Mesenteric fat pad (tissue), 1 donor: ENCODE data around the gene TNFRSF1B. TPM values are rescaled to one million over a fixed set of nuclear protein-coding genes. Genes with fewer than 3 reads are reported as not detected.
"Not testable (repeated sequence)": the region's sequence is repeated elsewhere in the genome, so short reads cannot be mapped to it uniquely, and the experiment has no call there.

ENCODE experiments used
- DNase-seq: peaks from one replicate; pipeline ENCODE4 v3.0.0-alpha.2; 2020; ENCODE audit warnings: low spot score
- total RNA-seq: library from RNA; stranded (reverse); fragmentation: NEBNext Ultra II Directional; extraction: Animal tissue kit (Norgen Biotek cat#: 25700); gene quantifications from one replicate; pipeline ENCODE4 v1.2.1, GENCODE V29; 2021
- donor health status: DM: yes; HTN: yes; CAD: no.

TNFRSF1B gene
- total RNA-seq, 1 donor from 2014 or later = 95.6 TPM

DNA sequence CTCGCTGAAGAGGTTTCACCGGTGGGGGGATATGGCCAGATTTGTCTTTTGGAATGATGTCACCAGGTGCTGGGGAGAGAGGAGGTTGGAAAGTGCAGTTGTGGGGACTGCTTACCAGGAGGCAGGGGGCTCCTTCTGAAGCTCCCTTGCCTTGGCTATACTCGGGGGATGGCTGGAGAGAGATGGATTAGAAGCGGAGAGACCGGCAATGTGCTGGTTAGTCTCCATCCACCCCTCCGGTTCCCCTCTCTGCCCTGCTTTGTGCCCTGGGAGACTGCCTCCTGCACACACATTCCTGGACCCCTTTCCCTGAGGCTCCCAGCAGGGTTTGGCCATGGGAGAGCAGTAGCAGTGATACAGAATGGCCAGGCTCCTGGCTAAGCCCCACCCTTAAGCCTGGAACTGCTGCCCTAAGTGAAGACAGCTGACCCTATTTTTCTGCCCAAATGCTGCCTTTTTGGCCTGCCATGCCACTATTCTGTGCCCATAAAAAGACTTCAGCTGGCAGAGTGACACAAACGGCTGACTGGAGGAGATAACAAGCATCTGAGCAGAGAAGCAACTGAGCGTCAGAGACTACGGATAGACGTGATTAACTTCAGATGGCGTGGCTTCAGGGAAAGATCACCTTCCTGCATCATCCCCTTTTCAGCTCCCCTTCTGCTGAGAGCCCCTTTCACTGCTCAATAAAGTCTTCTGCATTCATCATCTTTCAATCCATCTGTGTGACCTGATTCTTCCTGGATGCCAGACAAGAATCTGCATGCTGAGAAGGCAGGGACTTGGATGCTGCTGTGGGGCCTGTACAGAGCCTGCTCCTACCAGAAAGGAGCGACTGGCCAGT, 48.5 kb downstream of the TNFRSF1B start:
- no peak for DNase-seq

DNA sequence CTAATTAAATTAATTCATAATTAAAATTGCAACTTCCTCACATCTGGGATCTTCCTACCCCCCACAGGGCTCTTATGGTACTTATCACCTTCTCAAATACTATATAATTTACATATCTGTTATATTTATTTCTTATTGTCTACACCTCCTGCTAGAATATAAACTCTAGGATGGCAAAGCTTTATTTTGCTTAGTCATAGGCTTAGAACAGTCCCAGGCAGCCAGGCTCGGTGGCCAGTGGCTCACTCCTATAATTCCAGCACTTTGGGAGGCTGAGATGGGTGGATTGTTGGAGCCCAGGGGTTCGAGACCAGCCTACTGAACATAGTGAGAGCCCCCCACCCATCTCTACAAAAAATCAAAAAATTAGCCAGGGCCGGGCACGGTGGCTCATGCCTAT, 53.0 kb downstream of the TNFRSF1B start:
- DNase-seq = no peak

DNA sequence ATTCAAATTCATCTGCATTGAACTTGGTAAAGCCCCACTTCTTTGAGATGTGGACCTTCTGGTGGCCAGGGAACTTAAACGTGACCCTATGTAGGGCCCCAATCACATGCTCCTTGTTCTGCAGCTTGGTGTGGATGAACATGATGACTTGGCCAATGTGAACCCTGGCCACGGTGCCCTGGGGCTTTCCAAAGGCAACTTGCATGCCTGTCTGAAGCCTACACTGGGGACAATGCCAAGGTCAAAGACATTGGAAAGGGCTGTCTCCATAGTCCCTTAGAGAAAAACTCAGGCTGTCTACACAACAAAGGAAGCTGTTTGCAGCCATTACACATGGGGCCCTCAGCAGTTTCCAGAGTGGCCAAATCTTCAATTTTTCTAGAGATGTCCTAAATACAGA, 54.1 kb downstream of the TNFRSF1B start:
- no peak for DNase-seq

DNA sequence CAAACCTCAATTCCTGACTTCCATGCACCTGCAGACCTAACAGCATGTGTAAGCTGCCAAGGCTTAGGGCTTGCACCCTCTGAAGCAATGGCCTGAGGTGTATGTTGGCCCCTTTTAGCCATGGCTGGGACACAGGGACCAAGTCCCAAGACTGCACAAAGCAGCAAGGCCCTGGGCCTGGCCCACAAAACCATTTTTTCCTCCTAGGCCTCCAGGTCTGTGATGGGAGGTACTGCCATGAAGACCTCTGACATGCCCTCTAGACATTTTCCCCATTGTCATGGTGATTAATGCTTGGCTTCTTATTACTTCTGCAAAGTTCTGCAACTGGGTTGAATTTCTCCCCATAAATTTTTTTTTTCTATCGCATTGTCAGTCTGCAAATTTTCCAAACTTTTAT, 55.9 kb downstream of the TNFRSF1B start:
- not testable (repeated sequence) for DNase-seq

DNA sequence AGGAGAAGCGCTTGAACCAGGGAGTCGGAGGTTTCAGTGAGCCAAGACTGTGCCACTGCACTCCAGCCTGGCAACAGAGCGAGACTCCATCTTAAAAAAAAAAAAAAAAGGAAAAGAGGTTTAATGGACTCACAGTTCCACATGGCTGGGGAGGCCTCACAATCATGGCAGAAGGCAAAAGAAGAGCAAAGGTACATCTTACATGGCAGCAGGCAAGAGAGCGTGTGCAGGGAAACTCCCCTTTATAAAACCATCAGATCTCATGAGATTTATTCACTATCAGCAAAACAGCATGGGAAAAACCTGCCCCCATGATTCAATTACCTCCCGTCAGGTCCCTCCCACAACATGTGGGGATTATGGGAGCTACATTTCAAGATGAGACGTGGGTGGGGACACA, 57.3 kb downstream of the TNFRSF1B start:
- not testable (repeated sequence) for DNase-seq

DNA sequence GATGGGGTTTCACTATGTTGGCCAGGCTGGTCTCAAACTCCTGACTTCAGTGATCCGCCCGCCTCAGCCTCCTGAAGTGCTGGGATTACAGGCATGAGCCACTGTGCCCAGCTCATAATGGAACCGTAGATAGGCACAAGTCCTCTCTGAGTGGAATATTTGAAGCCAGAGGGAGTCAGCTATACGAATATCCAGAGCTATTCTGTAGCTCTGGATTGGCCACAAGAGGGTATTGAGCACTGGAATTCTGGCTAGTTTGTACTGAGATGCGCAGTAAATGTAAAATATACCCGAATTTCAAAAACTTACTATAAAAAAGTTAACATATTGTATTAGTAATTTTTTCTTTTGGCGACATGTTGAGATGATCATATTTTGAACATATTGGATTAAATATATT, 62.2 kb downstream of the TNFRSF1B start:
- no peak for DNase-seq

DNA sequence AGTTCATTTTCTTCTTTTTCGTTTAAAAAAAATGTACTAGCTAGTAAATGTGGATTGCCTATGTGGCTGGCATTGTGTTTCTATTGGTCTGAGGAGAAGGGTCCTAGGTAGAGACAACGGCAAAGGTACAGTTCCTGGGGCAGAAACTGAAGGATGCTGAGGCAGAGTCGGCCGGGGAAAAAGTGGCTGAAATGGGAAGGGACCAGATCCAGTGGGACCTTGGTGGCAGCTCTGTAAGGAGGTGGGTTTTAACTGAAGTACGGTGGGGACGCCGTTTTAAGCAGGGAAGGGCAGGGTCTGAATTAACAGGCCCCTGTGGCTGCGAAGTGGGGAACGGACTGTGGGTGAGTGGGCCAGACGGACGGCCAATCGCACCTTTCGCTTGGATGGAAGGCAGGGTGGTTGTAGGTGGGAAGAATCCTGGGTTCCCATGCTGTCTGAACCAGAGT, 62.6 kb downstream of the TNFRSF1B start:
- no peak for DNase-seq

DNA sequence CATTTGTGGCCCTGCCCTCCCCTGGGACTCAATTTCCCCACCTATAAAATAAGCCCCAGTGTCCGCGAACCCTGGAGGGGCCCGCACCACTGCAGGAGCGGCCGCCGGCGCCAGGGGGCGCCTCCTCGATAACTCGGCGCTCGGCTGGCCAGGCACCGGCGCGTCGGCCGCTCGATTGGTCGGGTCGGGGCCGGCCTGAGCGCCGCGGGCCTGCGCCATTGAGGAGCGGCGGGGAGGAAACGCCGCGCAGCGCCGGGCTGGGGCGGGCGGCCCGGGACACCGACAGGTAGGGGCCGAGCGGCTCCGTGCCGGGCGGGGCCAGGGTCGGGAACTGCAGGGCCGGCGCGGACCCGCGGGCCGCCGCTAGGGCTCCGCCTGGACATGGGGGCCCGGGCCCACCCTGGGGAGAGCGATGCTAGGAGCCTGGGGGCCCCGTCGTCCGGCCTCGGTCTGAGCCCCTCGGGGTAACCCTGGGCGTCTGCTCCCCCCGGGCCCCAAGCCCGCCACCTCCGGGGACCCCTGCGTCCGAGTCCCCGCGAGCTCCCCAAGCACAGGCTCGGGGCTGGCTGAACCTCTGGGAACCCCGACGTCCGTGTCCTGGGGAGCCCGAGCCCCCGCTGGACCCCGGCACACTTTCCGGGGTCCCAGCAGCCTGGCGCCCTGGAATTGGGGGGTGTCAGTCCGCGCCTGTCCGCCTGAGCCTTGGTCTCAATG, 63.2 kb downstream of the TNFRSF1B start, which contains the start of gene VPS13D:
Gene VPS13D, plus strand, starts transcription at position 196 of the 714 bp plus-strand sequence. CDS start 4,237 bp downstream, outside the sequence.
- peak; percentile 95 for DNase-seq

DNA sequence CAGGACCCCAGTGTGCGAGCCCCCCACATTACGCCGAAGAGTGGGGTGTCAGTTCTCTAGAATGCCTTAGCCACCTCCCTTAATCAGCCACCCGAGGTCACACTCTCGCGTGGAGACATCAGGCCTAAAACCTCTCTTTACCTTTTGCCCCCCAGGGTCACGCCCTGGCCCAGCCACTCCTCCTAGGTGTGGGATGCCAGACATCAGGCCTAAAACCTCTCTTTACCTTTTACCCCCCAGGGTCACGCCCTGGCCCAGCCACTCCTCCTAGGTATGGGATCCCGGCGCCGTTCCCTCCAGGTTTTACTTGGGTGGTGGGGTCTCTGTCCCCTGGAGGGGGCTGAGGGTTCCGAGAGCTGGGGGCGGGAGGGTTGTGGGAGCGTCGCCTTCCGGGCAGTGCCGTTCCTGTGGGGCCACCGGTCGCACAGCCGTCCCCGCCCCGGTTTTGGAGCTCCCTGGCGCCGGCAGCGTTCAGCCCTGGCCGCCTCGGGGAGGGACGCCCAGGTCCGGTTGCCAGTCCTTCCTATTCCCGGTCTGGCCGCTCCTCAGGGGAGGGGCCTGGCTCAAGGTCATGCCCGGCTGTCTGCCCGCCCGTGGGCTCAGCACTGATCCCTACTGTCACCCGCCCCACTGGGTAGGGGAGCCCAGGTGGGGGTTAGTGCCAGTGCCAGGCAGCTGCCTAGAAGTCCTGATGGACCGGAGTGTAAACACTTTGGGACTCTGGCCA, 63.9 kb downstream of the TNFRSF1B start:
- DNase-seq = no peak

DNA sequence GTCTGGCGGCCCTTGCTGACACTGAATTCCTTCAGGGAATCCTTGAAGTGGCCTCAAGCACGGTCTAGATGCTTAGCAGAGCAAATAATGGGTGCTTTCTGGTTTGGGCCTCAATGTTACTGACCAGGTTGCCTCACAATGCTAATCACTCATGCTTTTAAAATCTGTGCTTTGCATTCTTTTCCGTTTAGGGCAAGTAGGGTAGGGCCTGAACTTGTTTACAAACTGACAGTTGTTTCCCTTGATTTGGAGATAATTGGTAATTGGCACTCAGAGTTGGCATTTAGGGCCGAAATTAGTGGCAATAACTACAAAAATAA, 64.4 kb downstream of the TNFRSF1B start:
- no peak for DNase-seq

DNA sequence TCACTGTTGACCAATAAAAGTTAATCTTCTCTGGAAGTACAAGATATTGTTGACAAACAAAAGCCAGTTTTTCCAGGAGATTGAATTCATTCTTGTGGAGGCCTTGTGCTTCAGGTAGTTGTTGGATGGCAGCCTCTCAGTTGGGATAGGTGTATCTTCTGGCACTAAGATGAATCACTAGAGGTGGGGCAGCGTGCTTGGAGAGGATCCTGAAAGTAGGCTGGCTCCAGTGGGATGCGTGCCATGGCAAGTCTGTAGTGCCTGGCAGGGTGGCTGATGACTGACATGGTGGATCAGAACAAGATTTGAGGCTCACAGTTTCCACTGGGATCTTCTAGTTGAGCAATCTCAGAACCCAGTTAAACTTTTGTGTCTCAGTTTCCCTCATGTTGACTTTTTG, 65.4 kb downstream of the TNFRSF1B start:
- DNase-seq = no peak

DNA sequence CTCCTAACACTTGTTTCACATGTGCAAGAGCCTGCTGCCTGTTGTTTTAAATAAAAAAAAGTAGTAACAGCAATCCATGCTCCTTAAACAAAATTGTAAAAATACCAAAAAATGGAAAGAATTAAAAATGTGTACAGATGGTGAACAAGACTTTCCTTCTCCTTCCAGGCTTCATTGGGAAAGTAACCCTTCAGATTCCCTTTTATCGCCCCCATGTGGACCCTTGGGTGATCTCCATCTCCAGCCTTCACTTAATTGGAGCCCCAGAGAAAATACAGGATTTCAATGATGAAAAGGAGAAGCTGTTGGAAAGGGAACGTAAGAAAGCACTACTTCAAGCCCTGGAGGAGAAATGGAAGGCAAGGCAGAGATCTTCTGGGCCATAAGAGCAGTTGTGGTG, 77.3 kb downstream of the TNFRSF1B start:
- DNase-seq = no peak

DNA sequence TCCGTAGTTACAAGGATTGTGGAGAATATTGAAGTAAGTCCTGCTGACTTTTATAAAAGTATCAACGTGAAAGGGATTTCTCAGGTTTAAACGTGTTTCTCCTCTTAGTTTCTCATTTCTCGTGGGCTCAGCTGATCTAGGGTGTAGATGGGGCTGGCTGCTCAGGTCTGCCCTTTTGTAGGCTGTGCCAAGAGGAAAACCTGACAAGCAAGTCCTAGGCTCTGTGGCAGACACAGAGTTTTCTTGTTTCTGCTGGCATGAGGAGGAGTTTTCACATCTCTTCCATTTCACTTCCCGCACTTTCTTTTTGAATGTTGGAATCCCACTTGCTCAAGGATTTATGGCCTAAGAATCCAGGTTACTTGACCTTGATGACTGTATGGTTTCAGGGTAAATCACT, 77.8 kb downstream of the TNFRSF1B start:
- no peak for DNase-seq

DNA sequence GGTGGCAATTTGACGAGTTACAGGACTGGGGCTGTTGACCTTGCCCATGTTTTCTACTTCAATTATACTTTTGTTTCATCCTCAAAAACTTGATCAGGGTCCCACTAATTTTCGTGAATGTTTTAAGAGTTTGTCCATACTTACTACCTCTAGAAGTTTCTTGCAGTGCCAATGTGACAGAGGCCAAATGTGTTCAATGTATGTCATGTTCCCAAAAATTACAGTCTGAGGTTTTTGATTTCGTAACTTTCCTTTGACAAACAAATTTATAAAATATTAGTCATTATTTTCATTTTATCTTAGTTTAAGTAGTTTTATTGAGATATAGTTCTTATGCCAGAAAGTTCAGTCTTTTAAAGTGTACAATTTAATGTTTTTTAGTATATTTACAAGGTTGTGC, 78.3 kb downstream of the TNFRSF1B start:
- no peak for DNase-seq

DNA sequence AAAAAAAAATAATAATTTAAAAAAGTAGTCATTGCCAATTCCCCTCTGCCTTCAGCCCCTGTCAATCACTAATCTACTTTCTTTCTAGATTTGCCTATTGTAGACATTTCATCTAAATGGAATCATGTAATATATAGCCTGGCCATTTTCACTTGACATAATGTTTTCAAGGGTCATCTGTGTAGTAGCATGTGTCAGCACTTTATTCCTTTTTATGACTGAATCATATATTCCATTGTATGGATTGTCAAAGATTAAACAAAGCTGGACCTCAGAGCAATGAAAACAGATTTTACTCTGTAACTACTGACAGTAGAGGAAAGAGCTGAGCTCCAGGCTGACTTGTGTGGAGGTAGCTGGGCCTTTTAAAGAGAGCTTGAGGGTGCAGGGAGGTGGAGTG, 78.9 kb downstream of the TNFRSF1B start:
- DNase-seq = no peak

DNA sequence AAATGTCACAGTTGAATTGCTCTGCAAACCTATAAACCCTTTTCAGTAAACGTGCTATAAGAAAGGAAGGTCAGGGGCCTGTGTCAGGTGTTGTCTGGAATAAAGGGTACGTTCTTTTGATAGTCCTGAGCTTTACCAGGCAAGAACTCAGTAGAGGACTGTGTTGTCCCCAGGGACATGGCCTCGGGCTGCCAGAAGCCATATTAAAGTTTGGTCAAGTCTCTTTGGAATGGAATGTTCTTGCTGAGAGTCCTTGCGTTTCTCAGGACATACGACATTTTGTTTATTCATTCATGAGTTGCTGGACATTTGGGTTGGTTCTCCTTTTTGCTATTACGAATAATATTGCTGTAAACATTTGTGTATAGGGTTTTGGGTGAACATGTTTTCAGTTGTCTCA, 79.8 kb downstream of the TNFRSF1B start:
- DNase-seq = no peak

DNA sequence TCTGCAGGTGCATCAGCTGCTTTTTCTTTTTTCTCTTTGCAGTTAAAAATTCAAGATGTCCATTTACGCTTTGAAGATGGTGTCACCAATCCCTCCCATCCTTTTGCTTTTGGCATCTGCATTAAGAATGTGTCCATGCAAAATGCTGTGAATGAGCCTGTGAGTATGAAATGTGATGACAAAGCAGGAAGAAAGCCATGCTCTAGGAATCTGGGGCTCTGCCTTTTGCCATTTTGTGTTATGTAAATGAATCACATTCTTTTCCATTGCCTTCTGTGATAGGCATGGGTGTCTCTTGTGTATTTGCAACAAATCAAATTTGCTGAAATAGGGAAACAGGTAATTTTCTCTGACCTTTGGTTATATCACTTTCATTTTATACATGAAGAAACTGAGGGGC, 82.4 kb downstream of the TNFRSF1B start:
- DNase-seq = no peak

DNA sequence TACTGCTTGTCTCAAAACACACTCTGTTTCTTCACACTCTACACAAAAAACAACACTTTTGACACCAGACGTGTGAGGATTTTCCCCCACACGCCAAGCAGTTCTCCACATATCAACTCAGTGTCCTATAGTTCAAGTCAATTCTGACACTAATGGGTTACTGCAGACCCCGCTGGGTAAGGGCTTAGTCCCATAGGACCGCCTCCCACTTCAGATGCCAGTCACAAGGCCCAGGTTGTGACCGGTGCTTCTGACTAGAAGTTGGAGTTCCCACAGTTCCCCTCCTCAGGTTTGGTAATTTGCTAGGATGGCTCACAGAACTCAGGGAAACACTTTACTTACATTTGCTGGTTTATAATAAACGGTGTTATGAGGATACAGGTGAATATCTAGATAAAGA, 83.0 kb downstream of the TNFRSF1B start:
- no peak for DNase-seq

DNA sequence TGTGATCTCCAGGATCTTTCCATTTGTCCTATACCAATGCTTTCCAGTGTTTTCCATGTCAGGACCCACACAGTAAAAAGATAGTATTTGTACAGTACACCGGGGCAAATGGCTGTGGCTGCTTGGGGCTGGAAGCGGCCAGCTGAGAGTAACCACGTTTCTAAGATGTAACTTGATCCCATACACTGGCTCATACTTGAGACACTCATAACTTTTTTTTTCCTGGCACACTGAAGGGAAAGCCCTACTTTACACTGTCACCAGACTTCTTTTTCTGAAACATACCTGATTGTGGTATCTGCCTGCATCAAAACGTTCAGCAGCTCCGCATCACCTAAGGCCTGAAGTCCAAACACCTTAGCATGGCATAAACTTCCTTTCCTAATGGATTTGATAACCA, 84.7 kb downstream of the TNFRSF1B start:
- DNase-seq = no peak

DNA sequence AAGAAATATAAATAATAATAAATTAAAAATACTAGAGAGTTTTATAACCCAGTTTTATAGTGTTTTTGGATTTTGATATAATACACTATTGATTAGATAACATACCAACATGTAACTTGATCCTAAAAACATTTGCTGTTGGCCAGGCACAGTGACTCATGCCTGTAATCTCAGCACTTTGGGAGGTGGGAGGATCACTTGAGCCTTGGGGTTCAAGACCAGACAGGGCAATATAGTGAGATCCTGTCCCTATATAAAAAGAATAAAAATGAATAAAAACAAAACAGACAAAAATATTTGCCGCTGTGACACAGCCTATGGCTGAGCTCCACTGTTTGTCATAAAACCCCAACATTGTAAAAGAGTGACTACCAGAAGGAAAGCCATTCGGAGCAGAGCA, 89.1 kb downstream of the TNFRSF1B start:
- no peak for DNase-seq

DNA sequence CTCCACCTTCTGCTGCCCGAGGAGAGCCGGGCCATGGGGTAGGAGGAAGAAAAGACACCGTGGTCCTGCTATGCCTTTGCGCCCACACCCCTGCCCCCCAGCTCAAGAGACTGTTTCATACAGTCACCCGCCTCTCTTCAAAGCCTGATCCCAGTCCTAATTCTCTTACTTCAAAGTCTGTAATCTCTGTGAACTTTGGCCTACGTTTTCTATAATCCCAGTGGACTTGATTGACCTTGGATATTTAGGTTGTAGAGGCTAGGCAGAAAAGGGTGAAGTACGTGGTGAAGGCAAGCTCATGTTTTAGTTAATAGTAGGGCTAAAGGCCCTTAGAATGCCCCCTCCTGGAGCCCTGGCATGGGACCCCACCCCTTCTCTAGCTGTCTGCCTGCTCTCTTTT, 91.5 kb downstream of the TNFRSF1B start:
- DNase-seq = no peak
